Osteoblast (primary cell): ENCODE results near the gene PROB1. TPM values are rescaled to one million over a fixed set of nuclear protein-coding genes. Genes with fewer than 3 reads are reported as not detected.

ENCODE experiments used
- DNase-seq: peaks from one replicate; pipeline ENCODE4 v3.0.0; 2011; ENCODE audit warnings: low spot score, mixed read lengths; ENCODE audit not compliant: insufficient read length; ENCODE audit errors: missing footprints
- H2AFZ ChIP-seq: 2 replicates; pipeline ENCODE4 v1.6.0; 2011; ENCODE audit warnings: mild to moderate bottlenecking, low read length
- H3K27ac ChIP-seq: 2 replicates; pipeline ENCODE4 v1.5.1; 2011; ENCODE audit warnings: mild to moderate bottlenecking, low read depth, low read length, moderate library complexity
- H3K27me3 ChIP-seq: 2 replicates; pipeline ENCODE4 v1.6.0; 2012; ENCODE audit warnings: mild to moderate bottlenecking, control low read depth, inconsistent platforms, low read length, moderate library complexity; ENCODE audit not compliant: insufficient read depth
- H3K36me3 ChIP-seq: 2 replicates; pipeline ENCODE4 v1.5.1; 2011; ENCODE audit warnings: mild to moderate bottlenecking, low read length, control low read depth, moderate library complexity; ENCODE audit not compliant: insufficient read depth
- H3K4me1 ChIP-seq: 2 replicates; pipeline ENCODE4 v1.5.1; 2011; ENCODE audit warnings: mild to moderate bottlenecking, low read length, control low read depth, moderate library complexity; ENCODE audit not compliant: insufficient read depth
- H3K4me2 ChIP-seq: 2 replicates; pipeline ENCODE4 v1.6.0; 2011; ENCODE audit warnings: mild to moderate bottlenecking, low read length; ENCODE audit not compliant: insufficient read depth
- H3K4me3 ChIP-seq: fragments of 200-600 bp; sonication (generic); 3 replicates; pipeline ENCODE4 v1.5.1; 2012; ENCODE audit warnings: mild to moderate bottlenecking, low read length, inconsistent platforms; ENCODE audit not compliant: insufficient read depth
- H3K79me2 ChIP-seq: 2 replicates; pipeline ENCODE4 v1.6.0; 2012; ENCODE audit warnings: mild to moderate bottlenecking, low read length, control low read depth, inconsistent platforms; ENCODE audit not compliant: insufficient read depth
- H3K9me3 ChIP-seq: 2 replicates; pipeline ENCODE4 v1.5.1; 2011; ENCODE audit warnings: low read depth, low read length, control low read depth
- H4K20me1 ChIP-seq: 2 replicates; pipeline ENCODE4 v1.6.0; 2012; ENCODE audit warnings: mild to moderate bottlenecking, low read length, control low read depth; ENCODE audit not compliant: insufficient read depth
- CTCF ChIP-seq: IDR thresholded peaks from 2 replicates; pipeline ENCODE4 v1.5.1; 2011; ENCODE audit warnings: mild to moderate bottlenecking, low read depth, low read length, moderate library complexity; ENCODE audit errors: extremely low read depth
- total RNA-seq: library from RNA; depleted of rRNA; stranded (reverse); fragments of >200 nt; gene quantifications from 2 replicates; pipeline ENCODE4 v1.2.3, GENCODE V29; 2012

PROB1 gene
- total RNA-seq, 1 donor, result 1.1 TPM

- no peak overlapping the region for H3K4me2 ChIP-seq
- no peak overlapping the region for H3K4me3 ChIP-seq
- no peak overlapping the region for H2AFZ ChIP-seq
- no peak for TF ChIP-seq CTCF
- H4K20me1 ChIP-seq, result peaks cover 4% of the 10 kb centered on the region
- H3K27ac ChIP-seq, result no peak overlapping the region
- H3K79me2 ChIP-seq, result no peaks in the 10 kb centered on the region
- peaks cover 13% of the 10 kb centered on the region for H3K4me1 ChIP-seq
- no peak for DNase-seq
- no peaks in the 10 kb centered on the region for H3K36me3 ChIP-seq
- H3K9me3 ChIP-seq, result no peaks in the 10 kb centered on the region
- H3K27me3 ChIP-seq, result peaks cover 2% of the 10 kb centered on the region
Measured at GRCh38 chr5:139399501-139400121, 4.7 kb upstream of the PROB1 start.

GRCh38 chr5:139397921-139398320 lies 3.0 kb upstream of the PROB1 start:
- no peak overlapping the region for H3K4me2 ChIP-seq
- DNase-seq, result no peak
- no peak overlapping the region for H3K27ac ChIP-seq

DNA sequence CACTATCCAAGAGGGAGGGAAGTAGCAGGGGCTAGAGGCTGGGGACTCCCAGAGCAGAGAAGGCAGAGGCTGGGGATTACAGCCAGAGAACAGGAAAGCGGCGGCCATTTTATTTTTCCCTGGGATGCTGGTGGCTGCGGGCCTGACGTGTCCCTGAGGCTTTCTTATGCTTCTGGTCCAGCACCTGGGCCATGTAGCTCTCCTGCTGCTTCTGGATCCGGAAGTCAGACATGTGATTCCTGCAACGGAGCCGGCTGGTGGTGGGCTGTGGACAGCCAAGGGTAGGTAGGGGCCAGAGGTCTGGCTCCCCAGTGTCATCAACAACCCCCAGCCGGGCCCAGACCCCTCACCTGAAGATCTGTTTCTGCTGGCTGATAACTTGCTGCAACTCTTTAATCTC lies 1.8 kb upstream of the PROB1 start:
- Histone ChIP-seq H3K4me1 (no peaks in the 10 kb centered on the region), H3K27me3 (peaks cover 18% of the 10 kb centered on the region), H3K4me2 (no peak overlapping the region), H3K79me2 (no peaks in the 10 kb centered on the region), H3K27ac (no peak overlapping the region), H3K9me3 (no peaks in the 10 kb centered on the region), H4K20me1 (peaks cover 4% of the 10 kb centered on the region), H3K4me3 (no peak overlapping the region), H3K36me3 (no peaks in the 10 kb centered on the region), H2AFZ (no peak overlapping the region)
- DNase-seq, result no peak
- TF ChIP-seq CTCF, result no peak

More at GRCh38 chr5:139397921-139398320, 3.0 kb upstream of the PROB1 start:
- peaks cover 18% of the 10 kb centered on the region for H3K27me3 ChIP-seq
- peaks cover 4% of the 10 kb centered on the region for H4K20me1 ChIP-seq
- H2AFZ ChIP-seq, result no peak overlapping the region
- no peaks in the 10 kb centered on the region for H3K36me3 ChIP-seq
- no peaks in the 10 kb centered on the region for H3K79me2 ChIP-seq
- no peak for TF ChIP-seq CTCF
- H3K4me3 ChIP-seq, result no peak overlapping the region
- H3K9me3 ChIP-seq, result no peaks in the 10 kb centered on the region
- peaks cover under 1% of the 10 kb centered on the region for H3K4me1 ChIP-seq

DNA sequence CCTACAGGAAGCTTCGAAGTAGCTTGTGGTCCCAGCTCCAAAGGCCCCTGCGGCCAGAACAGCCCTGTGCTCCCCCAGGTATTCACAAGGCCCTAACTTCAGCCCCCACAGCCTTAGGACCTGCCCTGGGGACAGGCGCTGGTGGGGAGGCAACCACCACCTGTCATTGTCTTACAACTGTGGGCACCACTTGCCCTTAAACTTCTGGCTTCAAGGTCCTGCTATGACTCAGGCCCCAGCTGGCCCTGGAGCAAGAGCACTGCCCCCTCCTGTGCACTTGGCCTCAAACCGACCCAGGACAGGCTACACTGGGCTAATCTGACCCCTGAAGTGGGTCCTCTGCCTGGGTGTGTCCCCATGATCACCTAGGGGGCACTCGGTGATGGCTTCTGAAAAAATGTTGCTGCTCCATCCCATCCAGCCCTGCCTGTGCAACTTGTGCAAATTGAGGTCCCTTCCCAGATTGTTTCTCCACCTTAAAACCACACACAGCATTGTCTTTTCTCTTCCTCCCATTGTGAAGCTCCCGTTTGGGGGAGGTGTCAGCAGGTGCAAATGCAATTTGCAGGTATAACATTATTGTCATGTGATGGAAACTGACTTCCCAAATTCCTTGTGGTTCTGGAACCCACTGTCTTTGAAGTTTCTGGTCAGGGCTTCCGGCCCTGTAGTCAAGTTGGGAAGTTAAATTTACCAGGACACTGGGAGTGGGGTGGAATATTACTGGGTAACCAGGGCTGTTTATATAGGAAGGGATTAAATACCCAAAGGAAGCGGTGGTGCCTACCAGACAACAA lies 1.1 kb upstream of the PROB1 start:
- peak; percentile 93 for DNase-seq
- H3K27me3 ChIP-seq, result peaks cover 18% of the 10 kb centered on the region
- H3K4me2 ChIP-seq, result no peak overlapping the region
- H2AFZ ChIP-seq, result no peak overlapping the region
- no peak overlapping the region for H3K27ac ChIP-seq
- no peak for TF ChIP-seq CTCF
- no peaks in the 10 kb centered on the region for H3K9me3 ChIP-seq
- H3K79me2 ChIP-seq, result no peaks in the 10 kb centered on the region
- no peaks in the 10 kb centered on the region for H3K36me3 ChIP-seq
- peaks cover 4% of the 10 kb centered on the region for H4K20me1 ChIP-seq
- H3K4me1 ChIP-seq, result no peaks in the 10 kb centered on the region
- H3K4me3 ChIP-seq, result no peak overlapping the region
